HepG2 (cell line): Measurements from ENCODE around the gene ZDHHC19. TPM values are rescaled to one million over a fixed set of nuclear protein-coding genes. Genes with fewer than 3 reads are reported as not detected.

Experiments used
- ATAC-seq: fragments of 200-7000 bp; cut with Tn5 transposase; 3 replicates; pipeline ENCODE4 v1.9.1; 2020; ENCODE audit warnings: mild to moderate bottlenecking, moderate library complexity
- BruUV-seq: library from RNA; stranded (reverse); fragments of 400-500 nt; replicated peaks from 2 replicates; lab custom pipeline; 2021; lab: Mats Ljungman, UMichigan
- CTCF ChIA-PET: fragments of 300-600 bp; formaldehyde crosslinking; extraction: SDS; loops from one replicate; lab custom pipeline; 2021; ENCODE audit warnings: low total read pairs, inconsistent platforms, low intra/inter-chr PET ratio; lab: Yijun Ruan, JAX
- POLR2A ChIA-PET: fragments of 350-600 bp; sonication (Branson Sonifier 250); formaldehyde crosslinking; loops from one replicate; lab custom pipeline; 2020; ENCODE audit warnings: antibody characterized with exemption, inconsistent platforms; lab: Yijun Ruan, JAX
- DNase-seq: peaks from one replicate; pipeline ENCODE4 v3.0.0-alpha.2; 2015; ENCODE audit warnings: low spot score
- FAIRE-seq: peaks from 3 replicates; lab custom pipeline; 2011; peaks lifted over from hg19 to GRCh38; lab: Jason Lieb, UNC
- H2AFZ ChIP-seq: one replicate; pipeline ENCODE4 v1.6.1; 2011; ENCODE audit warnings: low read length, inconsistent platforms
- H3K27ac ChIP-seq: fragments of 300-600 bp; 3 replicates; pipeline ENCODE4 v1.8.0; 2011; ENCODE audit warnings: mixed run types, mild to moderate bottlenecking, mixed read lengths, low read length, inconsistent platforms; ENCODE audit not compliant: insufficient read depth; ENCODE audit errors: extremely low read length
- H3K27me3 ChIP-seq, 2 experiments: fragments of 200-600 bp in 1 of 2; 2 replicates in 1 of 2; 3 replicates in 1 of 2; pipeline versions ENCODE4 v1.6.0 to v1.8.0; 2011; ENCODE audit warnings: low read length in 2 of 2, mild to moderate bottlenecking in 2 of 2, moderate library complexity in 2 of 2, inconsistent platforms in 1 of 2; ENCODE audit not compliant: insufficient read depth in 2 of 2, control insufficient read depth in 1 of 2
- H3K36me3 ChIP-seq, 2 experiments: fragments of 200-600 bp in 1 of 2; replicated peaks in 1 of 2; 2 replicates in 1 of 2; 3 replicates in 1 of 2; pipeline versions ENCODE4 v1.5.1 to v1.8.0; 2011; ENCODE audit warnings: low read length in 2 of 2, inconsistent platforms in 1 of 2; ENCODE audit not compliant: insufficient read depth in 2 of 2, control insufficient read depth in 1 of 2
- H3K4me1 ChIP-seq: 2 replicates; pipeline ENCODE4 v1.5.1; 2012; ENCODE audit warnings: low read length, inconsistent platforms; ENCODE audit not compliant: insufficient read depth
- H3K4me2 ChIP-seq: 2 replicates; pipeline ENCODE4 v1.6.0; 2011; ENCODE audit warnings: low read depth, low read length, inconsistent platforms
- H3K4me3 ChIP-seq, 3 experiments: fragments of 200-600 bp in 1 of 3; sonication (generic), shearing (Covaris generic) in 1 of 3; replicated peaks in 1 of 3; 2 replicates each; pipeline ENCODE4 v1.5.1; 2011 to 2016; ENCODE audit warnings: low read length in 3 of 3, inconsistent platforms in 2 of 3, low read depth in 2 of 3, mild to moderate bottlenecking in 2 of 3, control low read depth in 1 of 3, mixed read lengths in 1 of 3; ENCODE audit not compliant: insufficient read depth in 1 of 3
- H3K79me2 ChIP-seq: one replicate; pipeline ENCODE4 v1.6.1; 2011; ENCODE audit warnings: low read length, inconsistent platforms; ENCODE audit not compliant: insufficient read depth
- H3K9ac ChIP-seq: 2 replicates; pipeline ENCODE4 v1.6.0; 2011; ENCODE audit warnings: mild to moderate bottlenecking, low read depth, low read length, inconsistent platforms; ENCODE audit not compliant: insufficient read depth
- H3K9me3 ChIP-seq: 2 replicates; pipeline ENCODE4 v1.5.1; 2012; ENCODE audit warnings: mild to moderate bottlenecking, low read length
- H4K20me1 ChIP-seq: 2 replicates; pipeline ENCODE4 v1.6.0; 2011; ENCODE audit warnings: inconsistent platforms, mild to moderate bottlenecking, low read length, moderate library complexity; ENCODE audit not compliant: insufficient read depth
- ARNT2 ChIP-seq: sonication (generic); formaldehyde crosslinking; IDR thresholded peaks from 2 replicates; pipeline ENCODE4 v1.8.0; 2022; ENCODE audit warnings: mild to moderate bottlenecking, low read depth, missing genetic modification reagents, moderate library complexity
- KLF13 ChIP-seq: sonication (generic); formaldehyde crosslinking; IDR thresholded peaks from 2 replicates; pipeline ENCODE4 v1.4.0; 2020; ENCODE audit warnings: mild to moderate bottlenecking, missing genetic modification reagents
- MXD3 ChIP-seq: IDR thresholded peaks from 2 replicates; pipeline ENCODE4 v1.6.1; 2016; ENCODE audit warnings: mild to moderate bottlenecking, missing biosample characterization, missing genetic modification reagents
- NR2C2 ChIP-seq: sonication (generic); formaldehyde crosslinking; IDR thresholded peaks from 2 replicates; pipeline ENCODE4 v1.4.0; 2020; ENCODE audit warnings: missing genetic modification reagents, mild to moderate bottlenecking, moderate library complexity, borderline replicate concordance
- RELA ChIP-seq: sonication (generic); formaldehyde crosslinking; IDR thresholded peaks from 2 replicates; pipeline ENCODE4 v1.4.0; 2020; ENCODE audit warnings: missing genetic modification reagents
- SMAD3 ChIP-seq: sonication (generic); formaldehyde crosslinking; IDR thresholded peaks from 2 replicates; pipeline ENCODE4 v1.4.0; 2020; ENCODE audit warnings: missing genetic modification reagents
- SP1 ChIP-seq, 2 experiments: fragments of 450-650 bp in 1 of 2; sonication (generic) in 1 of 2; formaldehyde crosslinking in 1 of 2; IDR thresholded peaks; 2 replicates each; pipeline versions ENCODE4 v1.4.0 to v1.6.1; 2016 to 2020; ENCODE audit warnings: missing genetic modification reagents in 1 of 2
- TP53 ChIP-seq: sonication (generic); formaldehyde crosslinking; conservative IDR thresholded peaks from 2 replicates; pipeline ENCODE4 v1.4.0; 2020; ENCODE audit warnings: missing genetic modification reagents
- ZNF354B ChIP-seq: sonication (generic); formaldehyde crosslinking; IDR thresholded peaks from 2 replicates; pipeline ENCODE4 v1.8.0; 2022; ENCODE audit warnings: mild to moderate bottlenecking, missing genetic modification reagents
- ZNF883 ChIP-seq: sonication (generic); formaldehyde crosslinking; IDR thresholded peaks from 2 replicates; pipeline ENCODE4 v1.5.1; 2020; ENCODE audit warnings: mild to moderate bottlenecking, missing genetic modification reagents; ENCODE audit errors: not compliant biosample characterization
- WGBS: methylation state at CpG from one replicate; pipeline ENCODE4 v1.1.6; 2017; ENCODE audit warnings: low lambda C conversion rate; 5-methylcytosine and 5-hydroxymethylcytosine counted together
- in situ Hi-C: cut with HindIII; loops from 2 replicates; pipeline ENCODE4 v1.10.0; 2017; ENCODE audit warnings: low pct_unique_long_range_greater_than_20kb; ENCODE audit not compliant: extremely low pct_ligation_motif_present
- intact Hi-C: fragments of 100-400 bp; cut with micrococcal nuclease; formaldehyde crosslinking; loops from one replicate; pipeline ENCODE4 v1.10.0; 2022; ENCODE audit not compliant: unreplicated experiment
- polyA plus RNA-seq, 8 experiments: library from polyadenylated mRNA; depleted of rRNA in 3 of 8; stranded (reverse) in 7 of 8; unstranded in 1 of 8; fragments of >200 nt; fragmentation: Illumina TruSeq in 4 of 8; extraction: Trizol in 4 of 8; gene quantifications; 2 replicates each; pipeline versions ENCODE4 v1.2.1 to v1.2.3, GENCODE V29; 2011 to 2016; ENCODE audit warnings: low read depth in 4 of 8, missing spikeins in 1 of 8, mixed read lengths in 1 of 8; ENCODE audit not compliant: insufficient read depth in 1 of 8
- total RNA-seq, 5 experiments: library from RNA; depleted of rRNA; stranded (reverse); fragments of >200 nt; fragmentation: Illumina TruSeq; extraction: Trizol; gene quantifications; 2 replicates each; pipeline ENCODE4 v1.2.3, GENCODE V29; 2016; ENCODE audit warnings: low read depth in 1 of 5
- TF ChIP-seq, protein P1 (sequence below): sonication (generic); formaldehyde crosslinking; IDR thresholded peaks from 2 replicates; pipeline ENCODE4 v1.5.0; 2020; ENCODE audit warnings: mild to moderate bottlenecking, missing genetic modification reagents, borderline replicate concordance
- TF ChIP-seq, protein P2 (sequence below): sonication (generic); formaldehyde crosslinking; IDR thresholded peaks from 2 replicates; pipeline ENCODE4 v1.5.0; 2020; ENCODE audit warnings: mild to moderate bottlenecking, missing genetic modification reagents

Gene ZDHHC19
- total and polyA plus RNA-seq, 2 of the 13 experiments (the other 11 are each of a cell fraction or from before 2014, with no cell fraction given), result 0.22 to 0.53 TPM

GRCh38 chr3:196260784-196261183 lies 49.6 kb upstream of the ZDHHC19 start:
- WGBS, result 98% methylated on average over 4 of the region's 4 CpGs
- H4K20me1 ChIP-seq, result no peaks in the 10 kb centered on the region
- no peak overlapping the region for H3K27ac ChIP-seq
- DNase-seq (no peak), ATAC-seq (no peak), FAIRE-seq (no peak)
- H3K27me3 ChIP-seq, result no peaks in the 10 kb centered on the region
- H3K36me3 ChIP-seq, result peaks cover 1 to 26% of the 10 kb centered on the region in 2 experiments; a peak in 2 of 5 replicates
- H3K4me2 ChIP-seq, result no peak overlapping the region
- peaks cover 6% of the 10 kb centered on the region for H3K79me2 ChIP-seq
- in situ Hi-C loops, result no loop called here
- H3K4me1 ChIP-seq, result peaks cover 11% of the 10 kb centered on the region
- H2AFZ ChIP-seq, result no peak overlapping the region
- CTCF ChIA-PET, result no interaction called here
- POLR2A ChIA-PET, result no interaction called here
- intact Hi-C loops, result no loop called here
- no TSS peak for BruUV-seq
- H3K9me3 ChIP-seq, result no peaks in the 10 kb centered on the region
- no peak overlapping the region for H3K4me3 ChIP-seq
- no peak overlapping the region for H3K9ac ChIP-seq
- TF ChIP-seq SP1 (IDR thresholded peaks at IDR 0.05), result no peak
- TF ChIP-seq SP1 (CRISPR knock-in tag; IDR thresholded peaks at IDR 0.05), result no peak
- TF ChIP-seq ZNF883 (CRISPR knock-in tag), result no peak
- TF ChIP-seq, protein P1, sequence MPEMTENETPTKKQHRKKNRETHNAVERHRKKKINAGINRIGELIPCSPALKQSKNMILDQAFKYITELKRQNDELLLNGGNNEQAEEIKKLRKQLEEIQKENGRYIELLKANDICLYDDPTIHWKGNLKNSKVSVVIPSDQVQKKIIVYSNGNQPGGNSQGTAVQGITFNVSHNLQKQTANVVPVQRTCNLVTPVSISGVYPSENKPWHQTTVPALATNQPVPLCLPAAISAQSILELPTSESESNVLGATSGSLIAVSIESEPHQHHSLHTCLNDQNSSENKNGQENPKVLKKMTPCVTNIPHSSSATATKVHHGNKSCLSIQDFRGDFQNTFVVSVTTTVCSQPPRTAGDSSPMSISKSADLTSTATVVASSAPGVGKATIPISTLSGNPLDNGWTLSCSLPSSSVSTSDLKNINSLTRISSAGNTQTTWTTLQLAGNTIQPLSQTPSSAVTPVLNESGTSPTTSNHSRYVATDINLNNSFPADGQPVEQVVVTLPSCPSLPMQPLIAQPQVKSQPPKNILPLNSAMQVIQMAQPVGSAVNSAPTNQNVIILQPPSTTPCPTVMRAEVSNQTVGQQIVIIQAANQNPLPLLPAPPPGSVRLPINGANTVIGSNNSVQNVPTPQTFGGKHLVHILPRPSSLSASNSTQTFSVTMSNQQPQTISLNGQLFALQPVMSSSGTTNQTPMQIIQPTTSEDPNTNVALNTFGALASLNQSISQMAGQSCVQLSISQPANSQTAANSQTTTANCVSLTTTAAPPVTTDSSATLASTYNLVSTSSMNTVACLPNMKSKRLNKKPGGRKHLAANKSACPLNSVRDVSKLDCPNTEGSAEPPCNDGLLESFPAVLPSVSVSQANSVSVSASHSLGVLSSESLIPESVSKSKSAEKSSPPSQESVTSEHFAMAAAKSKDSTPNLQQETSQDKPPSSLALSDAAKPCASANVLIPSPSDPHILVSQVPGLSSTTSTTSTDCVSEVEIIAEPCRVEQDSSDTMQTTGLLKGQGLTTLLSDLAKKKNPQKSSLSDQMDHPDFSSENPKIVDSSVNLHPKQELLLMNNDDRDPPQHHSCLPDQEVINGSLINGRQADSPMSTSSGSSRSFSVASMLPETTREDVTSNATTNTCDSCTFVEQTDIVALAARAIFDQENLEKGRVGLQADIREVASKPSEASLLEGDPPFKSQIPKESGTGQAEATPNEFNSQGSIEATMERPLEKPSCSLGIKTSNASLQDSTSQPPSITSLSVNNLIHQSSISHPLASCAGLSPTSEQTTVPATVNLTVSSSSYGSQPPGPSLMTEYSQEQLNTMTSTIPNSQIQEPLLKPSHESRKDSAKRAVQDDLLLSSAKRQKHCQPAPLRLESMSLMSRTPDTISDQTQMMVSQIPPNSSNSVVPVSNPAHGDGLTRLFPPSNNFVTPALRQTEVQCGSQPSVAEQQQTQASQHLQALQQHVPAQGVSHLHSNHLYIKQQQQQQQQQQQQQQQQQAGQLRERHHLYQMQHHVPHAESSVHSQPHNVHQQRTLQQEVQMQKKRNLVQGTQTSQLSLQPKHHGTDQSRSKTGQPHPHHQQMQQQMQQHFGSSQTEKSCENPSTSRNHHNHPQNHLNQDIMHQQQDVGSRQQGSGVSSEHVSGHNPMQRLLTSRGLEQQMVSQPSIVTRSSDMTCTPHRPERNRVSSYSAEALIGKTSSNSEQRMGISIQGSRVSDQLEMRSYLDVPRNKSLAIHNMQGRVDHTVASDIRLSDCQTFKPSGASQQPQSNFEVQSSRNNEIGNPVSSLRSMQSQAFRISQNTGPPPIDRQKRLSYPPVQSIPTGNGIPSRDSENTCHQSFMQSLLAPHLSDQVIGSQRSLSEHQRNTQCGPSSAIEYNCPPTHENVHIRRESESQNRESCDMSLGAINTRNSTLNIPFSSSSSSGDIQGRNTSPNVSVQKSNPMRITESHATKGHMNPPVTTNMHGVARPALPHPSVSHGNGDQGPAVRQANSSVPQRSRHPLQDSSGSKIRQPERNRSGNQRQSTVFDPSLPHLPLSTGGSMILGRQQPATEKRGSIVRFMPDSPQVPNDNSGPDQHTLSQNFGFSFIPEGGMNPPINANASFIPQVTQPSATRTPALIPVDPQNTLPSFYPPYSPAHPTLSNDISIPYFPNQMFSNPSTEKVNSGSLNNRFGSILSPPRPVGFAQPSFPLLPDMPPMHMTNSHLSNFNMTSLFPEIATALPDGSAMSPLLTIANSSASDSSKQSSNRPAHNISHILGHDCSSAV, result no peak
- TF ChIP-seq, protein P2, sequence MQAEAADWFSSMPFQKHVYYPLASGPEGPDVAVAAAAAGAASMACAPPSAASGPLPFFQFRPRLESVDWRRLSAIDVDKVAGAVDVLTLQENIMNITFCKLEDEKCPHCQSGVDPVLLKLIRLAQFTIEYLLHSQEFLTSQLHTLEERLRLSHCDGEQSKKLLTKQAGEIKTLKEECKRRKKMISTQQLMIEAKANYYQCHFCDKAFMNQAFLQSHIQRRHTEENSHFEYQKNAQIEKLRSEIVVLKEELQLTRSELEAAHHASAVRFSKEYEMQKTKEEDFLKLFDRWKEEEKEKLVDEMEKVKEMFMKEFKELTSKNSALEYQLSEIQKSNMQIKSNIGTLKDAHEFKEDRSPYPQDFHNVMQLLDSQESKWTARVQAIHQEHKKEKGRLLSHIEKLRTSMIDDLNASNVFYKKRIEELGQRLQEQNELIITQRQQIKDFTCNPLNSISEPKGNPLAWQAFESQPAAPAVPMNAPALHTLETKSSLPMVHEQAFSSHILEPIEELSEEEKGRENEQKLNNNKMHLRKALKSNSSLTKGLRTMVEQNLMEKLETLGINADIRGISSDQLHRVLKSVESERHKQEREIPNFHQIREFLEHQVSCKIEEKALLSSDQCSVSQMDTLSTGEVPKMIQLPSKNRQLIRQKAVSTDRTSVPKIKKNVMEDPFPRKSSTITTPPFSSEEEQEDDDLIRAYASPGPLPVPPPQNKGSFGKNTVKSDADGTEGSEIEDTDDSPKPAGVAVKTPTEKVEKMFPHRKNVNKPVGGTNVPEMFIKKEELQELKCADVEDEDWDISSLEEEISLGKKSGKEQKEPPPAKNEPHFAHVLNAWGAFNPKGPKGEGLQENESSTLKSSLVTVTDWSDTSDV (CRISPR knock-in tag), result no peak
- no peak for TF ChIP-seq SMAD3
- no peak for TF ChIP-seq ARNT2 (CRISPR knock-in tag)
- no peak for TF ChIP-seq ZNF354B (CRISPR knock-in tag)
- TF ChIP-seq MXD3, result no peak
- no peak for TF ChIP-seq KLF13 (CRISPR knock-in tag)
- no peak for TF ChIP-seq NR2C2 (CRISPR knock-in tag)
- no peak for TF ChIP-seq TP53 (CRISPR knock-in tag)
- no peak for TF ChIP-seq RELA (CRISPR knock-in tag)
